Activated T-helper 17 cell treated with anti-CD3 and anti-CD28 coated beads, Interleukin-2, amount 50 U/mL, for 72 hours (primary cell): ENCODE data around the gene NECTIN3. TPM values are rescaled to one million over a fixed set of nuclear protein-coding genes. Genes with fewer than 3 reads are reported as not detected.

Experiments used
- ATAC-seq: fragments of 150-1000 bp; cut with Tn5 transposase; replicated peaks from 2 replicates; pipeline ENCODE4 v1.10.0; 2021; ENCODE audit warnings: mild to moderate bottlenecking, moderate library complexity
- H3K27ac Mint-ChIP-seq: one replicate; pipeline ENCODE4 v1.8.0; 2022; ENCODE audit warnings: mixed read lengths
- H3K27me3 Mint-ChIP-seq: one replicate; pipeline ENCODE4 v1.8.0; 2022; ENCODE audit warnings: mixed read lengths
- H3K36me3 Mint-ChIP-seq: one replicate; pipeline ENCODE4 v1.8.0; 2022; ENCODE audit warnings: low read depth, mild to moderate bottlenecking, mixed read lengths
- H3K4me1 Mint-ChIP-seq: one replicate; pipeline ENCODE4 v1.8.0; 2022; ENCODE audit warnings: mixed read lengths
- H3K4me3 Mint-ChIP-seq: one replicate; pipeline ENCODE4 v1.8.0; 2022; ENCODE audit warnings: mild to moderate bottlenecking, mixed read lengths
- H3K9me3 Mint-ChIP-seq: one replicate; pipeline ENCODE4 v1.8.0; 2022; ENCODE audit warnings: mixed read lengths
- total RNA-seq, 2 donors: library from RNA; stranded (reverse); gene quantifications; one replicate each; pipeline ENCODE4 v1.2.3, GENCODE V29; 2022

The NECTIN3 gene
- total RNA-seq, 2 donors from 2014 or later: 9.3 to 9.6 TPM

- H3K4me3 Mint-ChIP-seq: no peak overlapping the region
- no peaks in the 10 kb centered on the region for H3K4me1 Mint-ChIP-seq
- H3K27me3 Mint-ChIP-seq: no peaks in the 10 kb centered on the region
- H3K27ac Mint-ChIP-seq: no peak overlapping the region
- no peak for ATAC-seq
- no peaks in the 10 kb centered on the region for H3K9me3 Mint-ChIP-seq
- H3K36me3 Mint-ChIP-seq: no peaks in the 10 kb centered on the region
These were observed 138.5 kb downstream of the NECTIN3 start for GRCh38 chr3:111210003-111210711.

DNA sequence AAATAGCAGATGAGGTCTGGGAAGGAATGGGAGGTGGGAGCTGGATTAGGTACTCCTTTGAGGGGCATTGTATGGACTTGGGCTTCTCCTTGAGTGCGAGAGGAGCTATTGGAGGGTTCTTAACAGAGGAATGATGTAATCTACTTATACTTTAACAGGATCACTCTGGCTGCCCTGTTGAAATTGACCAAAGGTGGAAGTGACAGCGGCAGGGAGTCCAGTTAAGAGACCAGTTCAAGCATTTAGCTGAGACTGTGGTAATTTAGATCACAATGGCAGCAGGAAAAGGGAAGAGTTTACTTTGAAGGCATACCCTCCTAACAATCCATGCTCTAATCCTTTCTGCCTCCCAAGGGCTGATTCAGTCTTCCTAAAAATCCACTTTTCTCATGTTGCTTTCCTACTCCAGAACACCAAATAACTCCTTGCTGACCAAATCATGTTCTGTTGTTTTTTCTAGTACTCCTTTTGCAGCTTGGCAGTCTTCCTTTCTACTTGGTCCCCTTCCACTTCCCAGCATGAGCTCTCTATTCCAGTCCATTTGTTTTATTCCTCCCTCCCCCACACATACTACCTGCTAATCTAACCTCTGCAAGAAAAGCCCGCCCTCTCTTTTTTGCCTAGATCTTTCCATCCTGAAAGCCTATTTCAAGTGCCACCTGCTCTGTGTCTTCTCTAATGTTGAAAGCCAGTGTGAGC, 139.4 kb downstream of the NECTIN3 start:
- no peaks in the 10 kb centered on the region for H3K9me3 Mint-ChIP-seq
- H3K4me3 Mint-ChIP-seq: no peak overlapping the region
- no peak for ATAC-seq
- H3K4me1 Mint-ChIP-seq: no peaks in the 10 kb centered on the region
- H3K27me3 Mint-ChIP-seq: no peaks in the 10 kb centered on the region
- H3K27ac Mint-ChIP-seq: no peak overlapping the region
- no peaks in the 10 kb centered on the region for H3K36me3 Mint-ChIP-seq

DNA sequence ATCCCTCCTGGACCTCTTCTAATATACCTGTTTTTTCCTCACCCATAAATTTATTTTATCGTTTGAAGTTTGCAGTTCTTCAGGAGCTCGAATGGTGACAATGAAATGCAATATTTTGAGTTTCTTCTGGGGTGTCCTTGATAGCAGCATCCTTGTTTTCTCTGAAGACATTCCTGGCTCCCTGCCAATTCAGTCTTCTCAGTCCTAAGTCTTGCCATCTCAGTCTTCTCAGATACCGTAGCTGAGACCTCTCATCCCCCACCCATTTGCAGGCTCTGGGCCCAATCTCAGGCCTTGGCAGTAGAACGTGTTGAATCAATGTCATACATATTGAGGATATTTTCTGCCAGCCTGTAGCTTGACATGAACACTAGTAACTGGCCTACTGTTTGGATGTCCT, 140.9 kb downstream of the NECTIN3 start:
- Mint-ChIP-seq H3K27me3 (no peaks in the 10 kb centered on the region), H3K4me3 (no peak overlapping the region)

DNA sequence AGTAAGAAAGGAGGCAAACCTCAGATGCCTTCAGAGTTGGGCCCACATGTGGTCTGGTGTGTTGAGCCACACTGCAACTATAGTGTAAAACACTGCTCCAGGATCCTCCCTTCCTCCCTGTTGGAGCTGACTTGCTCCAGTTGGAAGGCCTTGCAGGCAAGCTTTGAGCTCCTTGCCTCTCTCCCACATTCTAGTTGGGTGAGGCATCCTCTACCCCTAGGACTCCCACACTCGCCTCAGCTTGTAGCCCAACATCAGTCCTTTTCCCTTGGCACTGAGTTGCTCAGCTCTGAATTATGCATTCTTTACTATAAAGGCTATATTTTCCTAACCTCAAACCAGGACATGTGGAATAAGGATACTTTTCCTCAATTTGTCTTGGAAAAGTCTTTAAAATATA, 143.9 kb downstream of the NECTIN3 start:
- Mint-ChIP-seq H3K4me3 (no peak overlapping the region), H3K27me3 (no peaks in the 10 kb centered on the region), H3K4me1 (no peaks in the 10 kb centered on the region), H3K36me3 (no peaks in the 10 kb centered on the region), H3K9me3 (no peaks in the 10 kb centered on the region), H3K27ac (no peak overlapping the region)
- no peak for ATAC-seq

More for the DNA sequence above, 140.9 kb downstream of the NECTIN3 start:
- ATAC-seq: no peak
- Mint-ChIP-seq H3K4me1 (no peaks in the 10 kb centered on the region), H3K36me3 (no peaks in the 10 kb centered on the region), H3K27ac (no peak overlapping the region), H3K9me3 (no peaks in the 10 kb centered on the region)

- H3K27ac Mint-ChIP-seq: no peak overlapping the region
- no peaks in the 10 kb centered on the region for H3K36me3 Mint-ChIP-seq
- no peaks in the 10 kb centered on the region for H3K27me3 Mint-ChIP-seq
- no peak for ATAC-seq
- H3K9me3 Mint-ChIP-seq: no peaks in the 10 kb centered on the region
- no peak overlapping the region for H3K4me3 Mint-ChIP-seq
- no peaks in the 10 kb centered on the region for H3K4me1 Mint-ChIP-seq
These were observed 147.0 kb downstream of the NECTIN3 start for GRCh38 chr3:111218615-111219014.

GRCh38 chr3:111227216-111227615, 155.6 kb downstream of the NECTIN3 start:
- H3K36me3 Mint-ChIP-seq: no peaks in the 10 kb centered on the region
- no peak overlapping the region for H3K4me3 Mint-ChIP-seq
- ATAC-seq: no peak
- H3K4me1 Mint-ChIP-seq: peaks cover 4% of the 10 kb centered on the region
- H3K27me3 Mint-ChIP-seq: no peaks in the 10 kb centered on the region
- H3K27ac Mint-ChIP-seq: no peak overlapping the region
- peaks cover 14% of the 10 kb centered on the region for H3K9me3 Mint-ChIP-seq

DNA sequence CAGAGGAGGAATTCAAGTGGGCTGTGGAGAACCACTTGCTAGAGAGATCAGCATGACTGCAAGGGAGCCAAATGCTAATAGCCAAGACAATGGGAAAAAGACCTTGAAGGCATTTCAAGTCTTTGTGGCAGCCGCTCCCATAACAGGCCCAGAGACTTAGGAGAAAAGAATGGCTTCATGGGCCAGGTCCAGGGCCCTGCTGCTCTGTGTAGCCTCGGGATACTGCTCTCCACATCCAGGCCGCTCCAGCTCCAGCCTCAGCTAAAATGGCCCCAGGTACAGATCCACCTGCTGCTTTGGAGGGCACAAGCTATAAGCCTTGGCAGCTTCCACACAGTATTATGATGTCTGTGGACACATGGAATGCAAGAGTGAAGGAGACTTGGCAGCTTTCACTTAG, 157.7 kb downstream of the NECTIN3 start:
- ATAC-seq: no peak
- H3K36me3 Mint-ChIP-seq: no peaks in the 10 kb centered on the region
- H3K4me1 Mint-ChIP-seq: peaks cover 4% of the 10 kb centered on the region
- no peak overlapping the region for H3K27ac Mint-ChIP-seq
- H3K27me3 Mint-ChIP-seq: no peaks in the 10 kb centered on the region
- no peak overlapping the region for H3K4me3 Mint-ChIP-seq
- H3K9me3 Mint-ChIP-seq: peaks cover 19% of the 10 kb centered on the region

- peaks cover 20% of the 10 kb centered on the region for H3K4me1 Mint-ChIP-seq
- H3K27me3 Mint-ChIP-seq: no peaks in the 10 kb centered on the region
- H3K9me3 Mint-ChIP-seq: peaks cover 9% of the 10 kb centered on the region
- H3K27ac Mint-ChIP-seq: no peak overlapping the region
- ATAC-seq: no peak
- H3K4me3 Mint-ChIP-seq: no peak overlapping the region
- no peaks in the 10 kb centered on the region for H3K36me3 Mint-ChIP-seq
These were observed 165.5 kb downstream of the NECTIN3 start for GRCh38 chr3:111236836-111237713.

DNA sequence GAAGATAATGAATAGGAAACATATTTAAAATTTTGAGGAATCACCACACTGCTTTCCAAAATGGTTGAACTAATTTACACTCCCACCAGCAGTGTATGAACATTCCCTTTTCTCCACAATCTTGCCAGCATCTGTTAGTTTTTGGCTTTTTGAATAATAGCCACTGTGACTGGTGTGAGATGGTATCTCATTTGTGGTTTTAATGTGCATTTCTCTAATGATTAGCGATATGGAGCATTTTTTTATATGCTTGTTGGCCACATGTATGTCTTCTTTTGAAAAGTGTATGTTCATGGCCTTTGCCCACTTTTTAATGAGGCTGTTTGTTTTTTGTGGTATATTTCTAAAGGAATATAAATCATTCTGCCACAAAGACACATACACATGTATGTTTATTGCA, 166.3 kb downstream of the NECTIN3 start:
- H3K4me1 Mint-ChIP-seq: peaks cover 20% of the 10 kb centered on the region
- H3K9me3 Mint-ChIP-seq: peaks cover 9% of the 10 kb centered on the region
- H3K36me3 Mint-ChIP-seq: no peaks in the 10 kb centered on the region
- ATAC-seq: no peak
- no peak overlapping the region for H3K4me3 Mint-ChIP-seq
- peak overlapping the region; percentile 51 for H3K27ac Mint-ChIP-seq
- H3K27me3 Mint-ChIP-seq: no peaks in the 10 kb centered on the region

DNA sequence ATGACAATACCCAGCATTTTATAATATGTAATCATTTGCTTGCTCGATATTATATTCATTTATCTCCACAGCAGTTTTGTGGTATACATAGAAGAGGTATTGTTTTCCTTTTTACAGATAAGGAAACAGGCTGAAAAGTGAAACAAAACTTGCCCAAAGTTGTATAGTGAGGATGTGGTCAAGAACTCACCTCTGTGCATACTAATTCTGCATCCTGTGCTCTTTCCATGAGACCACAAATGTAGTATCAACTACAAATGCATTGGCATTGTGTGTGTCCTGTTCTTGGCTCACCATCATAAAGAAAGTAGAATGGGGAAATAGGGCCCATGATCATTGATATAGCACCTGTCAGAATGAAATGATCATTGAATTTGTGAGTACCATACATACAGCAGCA, 167.3 kb downstream of the NECTIN3 start:
- ATAC-seq: peak; percentile 99
- peaks cover 12% of the 10 kb centered on the region for H3K9me3 Mint-ChIP-seq

DNA sequence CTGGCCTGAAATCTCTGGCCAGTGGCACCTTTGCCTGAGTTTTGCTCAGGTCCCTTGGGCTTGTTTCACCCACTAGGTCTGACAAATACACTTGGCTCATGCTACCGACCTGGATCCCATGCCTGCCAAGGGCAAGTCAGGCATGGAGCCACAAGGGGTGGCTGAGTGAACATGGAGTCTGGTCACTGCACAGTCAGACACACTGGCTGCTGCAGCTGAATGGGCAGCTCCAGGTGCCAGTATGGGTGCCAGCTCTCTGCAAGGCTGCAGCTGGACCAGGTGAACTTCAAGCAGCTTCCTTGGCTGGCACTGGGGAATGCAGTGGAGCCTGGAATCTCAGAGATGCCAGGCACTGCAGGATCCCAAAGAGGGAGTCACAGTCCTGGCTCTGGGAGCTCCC, 170.3 kb downstream of the NECTIN3 start:
- H3K36me3 Mint-ChIP-seq: no peaks in the 10 kb centered on the region
- H3K9me3 Mint-ChIP-seq: peaks cover 10% of the 10 kb centered on the region
- no peak for ATAC-seq
- H3K27me3 Mint-ChIP-seq: no peaks in the 10 kb centered on the region
- peaks cover 17% of the 10 kb centered on the region for H3K4me1 Mint-ChIP-seq
- no peak overlapping the region for H3K4me3 Mint-ChIP-seq
- H3K27ac Mint-ChIP-seq: no peak overlapping the region

More for the DNA sequence above, 167.3 kb downstream of the NECTIN3 start:
- Mint-ChIP-seq H3K4me3 (no peak overlapping the region), H3K36me3 (no peaks in the 10 kb centered on the region), H3K27ac (peak overlapping the region; percentile 51), H3K27me3 (no peaks in the 10 kb centered on the region), H3K4me1 (peaks cover 20% of the 10 kb centered on the region)
